22Rv1 (cell line): Measurements from ENCODE around the gene PNPO.
"Not testable (repeated sequence)": the region's sequence is repeated elsewhere in the genome, so short reads cannot be mapped to it uniquely, and the experiment has no call there.

Experiments
- H3K27ac ChIP-seq: fragments of 450-650 bp; 2 replicates; pipeline ENCODE4 v1.5.1; 2017
- CTCF ChIP-seq: fragments of 450-650 bp; IDR thresholded peaks from 2 replicates; pipeline ENCODE4 v1.5.1; 2017; ENCODE audit warnings: mild to moderate bottlenecking
- ZFX ChIP-seq: fragments of 450-650 bp; IDR thresholded peaks from 2 replicates; pipeline ENCODE4 v1.6.1; 2017; ENCODE audit warnings: antibody characterized with exemption, borderline replicate concordance

PNPO gene

GRCh38 chr17:47913050-47913449 lies 28.3 kb upstream of the PNPO start:
- no peak for TF ChIP-seq CTCF
- TF ChIP-seq ZFX = no peak
- no peak overlapping the region for H3K27ac ChIP-seq

GRCh38 chr17:47914306-47914948 lies 26.9 kb upstream of the PNPO start:
- TF ChIP-seq ZFX (no peak), CTCF (no peak)

GRCh38 chr17:47915776-47916398 lies 25.5 kb upstream of the PNPO start:
- no peak overlapping the region for H3K27ac ChIP-seq
- TF ChIP-seq CTCF (no peak), ZFX (no peak)

More at GRCh38 chr17:47914306-47914948, 26.9 kb upstream of the PNPO start:
- H3K27ac ChIP-seq = no peak overlapping the region

GRCh38 chr17:47916489-47917208 lies 24.7 kb upstream of the PNPO start:
- no peak for TF ChIP-seq ZFX
- no peak for TF ChIP-seq CTCF
- H3K27ac ChIP-seq = no peak overlapping the region

- no peak overlapping the region for H3K27ac ChIP-seq
- TF ChIP-seq CTCF = no peak
- no peak for TF ChIP-seq ZFX
These were observed 23.8 kb upstream of the PNPO start for GRCh38 chr17:47917581-47917980.

- TF ChIP-seq CTCF (no peak), ZFX (no peak)
- H3K27ac ChIP-seq = no peak overlapping the region
These were observed 23.4 kb upstream of the PNPO start for GRCh38 chr17:47918006-47918405.

GRCh38 chr17:47918991-47919390 lies 22.4 kb upstream of the PNPO start:
- H3K27ac ChIP-seq = no peak overlapping the region
- TF ChIP-seq ZFX (no peak), CTCF (no peak)

- not testable (repeated sequence) for H3K27ac ChIP-seq
These were observed 21.5 kb upstream of the PNPO start for GRCh38 chr17:47919889-47920288.
